ENCODE measurements around the gene SLC16A11. TPM values are rescaled to one million over a fixed set of nuclear protein-coding genes. Genes with fewer than 3 reads are reported as not detected.

SLC16A11 gene
- total RNA-seq, 2 experiments from 2014 or later = not detected

DNA sequence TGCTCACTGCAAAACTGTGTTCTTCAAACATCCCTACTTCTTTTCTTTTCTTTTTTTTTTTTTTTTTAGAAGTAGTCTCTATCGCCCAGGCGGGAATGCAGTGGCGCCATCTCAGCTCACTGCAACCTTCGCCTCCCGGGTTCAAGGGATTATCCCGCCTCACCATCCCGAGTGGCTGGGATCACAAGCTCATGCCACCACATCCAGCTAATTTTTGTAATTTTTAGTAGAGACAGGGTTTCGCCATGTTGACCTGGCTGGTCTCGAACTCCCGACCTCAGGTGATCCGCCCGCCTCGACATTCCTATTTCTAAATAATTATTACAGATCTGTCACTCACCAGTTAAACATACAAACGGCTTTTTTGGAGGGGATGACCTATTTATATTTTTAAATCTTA, 32.5 kb downstream of the SLC16A11 start:
- Mint-ChIP-seq H3K27me3 (no peaks in the 10 kb centered on the region), H3K36me3 (ENCODE audit: low read depth) (peaks cover 34% of the 10 kb centered on the region), H3K4me3 (peak overlapping the region; percentile 98), H3K9me3 (no peaks in the 10 kb centered on the region), H3K4me1 (peaks cover 56% of the 10 kb centered on the region), H3K27ac (peak overlapping the region; percentile 99)
- CTCF ChIA-PET = interaction anchor here (1.6 kb wide), 2 partner anchors 97 to 101 kb away, joined by 4 to 8 read pairs; no protein-coding TSS in a partner anchor
- DNase-seq = no peak
- POLR2A ChIA-PET = no interaction called here

DNA sequence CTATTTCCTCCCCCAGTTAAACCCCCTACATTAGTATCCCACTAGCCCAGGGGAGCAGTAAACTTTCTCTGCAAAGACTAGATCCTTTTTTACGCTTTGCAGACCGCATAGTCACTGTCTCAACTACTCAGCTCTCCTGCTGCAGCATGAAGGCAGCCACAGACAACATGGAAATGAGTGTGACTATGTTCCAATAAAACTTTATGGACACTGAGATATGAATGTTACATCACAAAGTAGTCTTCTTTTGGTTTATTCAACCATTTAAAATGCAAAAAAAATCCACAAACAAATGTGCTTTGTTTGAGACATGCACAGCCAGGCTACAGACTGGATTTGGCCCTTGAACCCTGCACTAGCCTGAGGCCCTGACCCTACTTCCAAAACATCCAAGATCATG, 33.4 kb downstream of the SLC16A11 start:
- ChIA-PET CTCF (interaction anchor here (1.1 kb wide), 1 partner anchor 96 kb away, joined by 4 read pairs; no protein-coding TSS in a partner anchor), POLR2A (no interaction called here)
- Mint-ChIP-seq H3K9me3 (no peaks in the 10 kb centered on the region), H3K27ac (peak overlapping the region; percentile 80), H3K36me3 (ENCODE audit: low read depth) (peaks cover 26% of the 10 kb centered on the region), H3K4me1 (peaks cover 47% of the 10 kb centered on the region), H3K4me3 (peak overlapping the region; percentile 64), H3K27me3 (no peaks in the 10 kb centered on the region)
- DNase-seq = no peak

DNA sequence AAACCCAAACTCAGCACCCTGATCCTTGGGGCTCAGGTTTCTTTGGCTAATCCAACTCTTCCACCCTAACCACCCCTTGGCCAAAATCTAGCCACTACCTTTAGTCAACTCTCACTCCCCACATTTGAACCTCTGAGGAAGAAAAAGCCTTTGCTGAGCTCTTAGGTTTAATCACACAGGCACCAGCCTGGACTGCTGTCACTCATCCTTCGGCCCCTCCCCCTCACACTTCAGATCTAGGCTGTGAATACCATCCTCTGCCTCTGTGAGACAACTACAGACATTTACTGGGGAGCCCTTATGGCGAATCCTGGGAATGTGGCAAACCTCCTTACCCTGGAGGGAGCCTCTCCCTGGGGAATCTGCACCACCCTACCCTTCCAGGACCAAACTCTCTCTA, 36.7 kb downstream of the SLC16A11 start:
- Mint-ChIP-seq H3K4me3 (no peak overlapping the region), H3K4me1 (peaks cover 47% of the 10 kb centered on the region), H3K27ac (no peak overlapping the region), H3K27me3 (no peaks in the 10 kb centered on the region), H3K9me3 (no peaks in the 10 kb centered on the region), H3K36me3 (ENCODE audit: low read depth) (peaks cover 16% of the 10 kb centered on the region)
- no peak for DNase-seq
- ChIA-PET POLR2A (no interaction called here), CTCF (interaction anchor here (0.8 to 4.7 kb wide), 4 partner anchors 93 to 104 kb away, joined by 3 to 23 read pairs (median 4); no protein-coding TSS in a partner anchor)

DNA sequence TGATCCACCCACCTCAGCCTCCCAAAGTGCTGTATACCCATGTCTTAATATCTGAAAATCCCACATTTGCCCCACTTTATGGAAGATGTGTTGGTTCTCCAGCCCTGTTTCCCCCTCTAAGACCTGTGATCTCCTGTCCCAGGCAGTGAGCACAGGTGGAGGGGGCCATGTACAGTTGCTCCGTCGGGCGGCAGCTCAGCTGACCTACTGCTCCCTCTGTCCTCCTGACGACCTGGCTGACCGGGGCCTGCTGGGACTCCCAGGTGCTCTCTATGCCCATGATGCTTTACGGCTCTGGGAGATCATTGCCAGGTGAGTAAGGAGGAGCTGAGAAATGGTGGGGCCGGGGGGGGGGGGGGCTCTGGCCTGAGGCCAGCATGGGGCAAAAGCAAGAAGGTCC, 38.2 kb downstream of the SLC16A11 start:
- Mint-ChIP-seq H3K4me1 (peaks cover 34% of the 10 kb centered on the region), H3K36me3 (ENCODE audit: low read depth) (peaks cover 25% of the 10 kb centered on the region), H3K27ac (no peak overlapping the region), H3K27me3 (no peaks in the 10 kb centered on the region), H3K4me3 (no peak overlapping the region), H3K9me3 (no peaks in the 10 kb centered on the region)
- no peak for DNase-seq
- ChIA-PET CTCF (interaction anchor here (1.9 to 4.7 kb wide), 5 partner anchors 9 to 95 kb away, joined by 4 to 29 read pairs (median 17); partner anchors contain the start of genes ALOX12 and BCL6B), POLR2A (no interaction called here)

DNA sequence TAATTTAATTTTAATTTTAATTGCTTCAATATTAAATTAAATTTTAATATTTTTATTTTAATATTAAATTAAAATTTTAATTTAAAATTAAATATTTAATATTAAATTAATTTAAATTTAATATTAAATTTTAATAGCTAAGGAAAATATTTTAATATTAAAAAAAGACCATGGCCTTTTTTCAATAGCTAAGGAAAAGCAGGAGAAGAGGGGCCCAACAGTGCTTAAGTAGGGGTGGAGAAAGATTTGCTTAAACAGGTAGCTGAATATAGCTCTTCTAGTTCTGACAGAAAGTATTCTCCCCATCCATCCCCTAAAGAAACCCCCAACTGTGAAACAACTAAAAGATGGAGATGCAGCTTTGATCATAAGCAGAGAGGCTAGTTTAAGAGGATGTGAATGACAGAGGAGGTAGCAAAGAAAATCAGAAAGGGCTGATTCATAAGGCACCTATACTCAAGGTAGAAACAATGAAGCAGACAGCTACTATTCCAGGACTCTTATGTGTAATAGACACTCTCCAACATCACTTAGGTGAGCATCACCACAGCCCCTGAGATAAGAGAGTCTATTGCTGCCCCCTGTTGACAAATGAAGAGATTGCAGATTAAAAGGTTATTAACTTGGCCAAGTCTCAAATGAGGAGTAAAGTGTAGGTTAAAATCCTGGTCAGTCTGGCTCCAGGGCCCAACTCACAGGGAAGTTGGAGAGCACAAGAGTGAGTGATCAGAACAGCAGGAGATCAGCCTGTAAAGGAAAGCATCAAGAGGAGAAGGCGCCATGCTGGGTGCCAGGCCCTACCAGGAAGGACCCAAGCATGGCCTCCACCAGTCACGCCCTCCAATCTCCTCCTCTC, 39.3 kb downstream of the SLC16A11 start:
- H3K27me3 Mint-ChIP-seq = no peaks in the 10 kb centered on the region
- peak; percentile 70 for DNase-seq
- no peak overlapping the region for H3K4me3 Mint-ChIP-seq
- H3K4me1 Mint-ChIP-seq = peaks cover 23% of the 10 kb centered on the region
- POLR2A ChIA-PET = interaction anchor here (0.6 to 0.9 kb wide), 2 partner anchors 10 to 34 kb away, joined by 3 to 5 read pairs; a partner anchor contains a TSS
- H3K27ac Mint-ChIP-seq = peak overlapping the region; percentile 15
- CTCF ChIA-PET = interaction anchor here (0.6 to 4.7 kb wide), 16 partner anchors 8 to 245 kb away, joined by 3 to 29 read pairs (median 4); partner anchors contain the start of genes ALOX12, BCL6B, RNASEK and SLC16A13
- H3K36me3 Mint-ChIP-seq (ENCODE audit: low read depth) = peaks cover 27% of the 10 kb centered on the region
- no peaks in the 10 kb centered on the region for H3K9me3 Mint-ChIP-seq

DNA sequence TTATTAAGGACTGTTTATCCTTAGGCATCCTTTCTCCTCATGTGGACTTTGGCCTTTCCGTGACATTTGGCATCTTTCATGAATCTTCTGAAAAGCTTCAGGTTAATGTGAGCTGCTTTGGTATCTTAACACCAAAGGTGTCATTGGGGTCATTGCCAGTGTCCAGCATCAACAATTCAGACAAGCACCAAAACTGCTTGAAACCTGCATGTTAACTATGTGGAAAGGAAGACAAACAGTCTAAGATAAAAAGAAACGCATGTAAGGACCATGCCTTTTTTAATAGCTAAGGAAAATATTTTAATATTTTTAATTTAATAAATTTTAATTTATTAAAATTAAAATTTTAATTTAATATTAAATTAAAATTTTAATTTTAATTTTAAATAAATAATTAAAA, 40.1 kb downstream of the SLC16A11 start:
- no peak for DNase-seq
- H3K9me3 Mint-ChIP-seq = no peaks in the 10 kb centered on the region
- POLR2A ChIA-PET = interaction anchor here (0.9 kb wide), 1 partner anchor 11 kb away, joined by 3 read pairs; a partner anchor contains a TSS

DNA sequence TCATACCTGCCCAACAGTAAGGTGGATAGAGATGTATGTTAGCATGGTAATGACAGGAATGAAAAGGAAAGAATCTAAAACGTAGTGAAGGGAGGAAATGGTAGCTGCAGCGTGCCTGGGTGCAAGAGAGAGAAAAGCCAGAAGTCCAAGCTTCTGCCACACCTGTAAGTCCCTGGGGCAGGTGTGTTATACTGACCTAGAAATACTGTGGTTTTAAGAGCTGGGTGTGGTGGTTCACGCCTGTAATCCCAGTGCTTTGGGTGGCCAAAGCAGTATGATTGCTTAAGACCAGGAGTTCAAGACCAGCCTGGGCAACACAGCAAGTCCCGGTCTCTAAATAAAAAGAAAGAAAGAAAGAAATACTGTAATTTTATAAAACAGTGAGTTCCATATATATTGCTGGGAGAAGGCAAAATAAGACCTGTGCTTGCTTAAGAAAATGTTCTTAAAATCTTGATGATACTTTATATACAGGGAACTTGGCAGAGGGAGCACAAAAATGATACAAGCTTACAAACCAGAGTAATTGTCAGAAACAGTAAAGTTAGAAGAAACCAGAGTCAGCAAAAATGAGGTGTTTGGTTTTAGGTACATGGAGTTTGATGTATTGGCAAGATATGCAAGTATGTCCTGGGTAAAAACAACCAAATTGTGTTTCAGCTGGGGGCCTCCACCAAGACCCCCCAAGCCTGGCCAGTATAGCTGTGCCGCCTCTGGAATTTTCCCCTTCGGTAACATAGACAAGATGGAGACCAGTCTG, 41.4 kb downstream of the SLC16A11 start:
- no peak overlapping the region for H3K27ac Mint-ChIP-seq
- CTCF ChIA-PET = interaction anchor here (0.6 to 4.7 kb wide), 4 partner anchors 88 to 1345 kb away, joined by 3 to 29 read pairs (median 14); no protein-coding TSS in a partner anchor
- no peak overlapping the region for H3K4me3 Mint-ChIP-seq
- no peaks in the 10 kb centered on the region for H3K9me3 Mint-ChIP-seq
- POLR2A ChIA-PET = no interaction called here
- DNase-seq = no peak
- no peaks in the 10 kb centered on the region for H3K27me3 Mint-ChIP-seq
- peaks cover 35% of the 10 kb centered on the region for H3K36me3 Mint-ChIP-seq (ENCODE audit: low read depth)
- H3K4me1 Mint-ChIP-seq = peaks cover 12% of the 10 kb centered on the region

More for the DNA sequence above, 40.1 kb downstream of the SLC16A11 start:
- H3K4me1 Mint-ChIP-seq = peaks cover 16% of the 10 kb centered on the region
- no peak overlapping the region for H3K27ac Mint-ChIP-seq
- no peak overlapping the region for H3K4me3 Mint-ChIP-seq
- no peaks in the 10 kb centered on the region for H3K27me3 Mint-ChIP-seq
- CTCF ChIA-PET = interaction anchor here (0.6 to 4.7 kb wide), 12 partner anchors 8 to 246 kb away, joined by 3 to 29 read pairs (median 3); partner anchors contain the start of genes ALOX12 and RNASEK
- peaks cover 28% of the 10 kb centered on the region for H3K36me3 Mint-ChIP-seq (ENCODE audit: low read depth)

DNA sequence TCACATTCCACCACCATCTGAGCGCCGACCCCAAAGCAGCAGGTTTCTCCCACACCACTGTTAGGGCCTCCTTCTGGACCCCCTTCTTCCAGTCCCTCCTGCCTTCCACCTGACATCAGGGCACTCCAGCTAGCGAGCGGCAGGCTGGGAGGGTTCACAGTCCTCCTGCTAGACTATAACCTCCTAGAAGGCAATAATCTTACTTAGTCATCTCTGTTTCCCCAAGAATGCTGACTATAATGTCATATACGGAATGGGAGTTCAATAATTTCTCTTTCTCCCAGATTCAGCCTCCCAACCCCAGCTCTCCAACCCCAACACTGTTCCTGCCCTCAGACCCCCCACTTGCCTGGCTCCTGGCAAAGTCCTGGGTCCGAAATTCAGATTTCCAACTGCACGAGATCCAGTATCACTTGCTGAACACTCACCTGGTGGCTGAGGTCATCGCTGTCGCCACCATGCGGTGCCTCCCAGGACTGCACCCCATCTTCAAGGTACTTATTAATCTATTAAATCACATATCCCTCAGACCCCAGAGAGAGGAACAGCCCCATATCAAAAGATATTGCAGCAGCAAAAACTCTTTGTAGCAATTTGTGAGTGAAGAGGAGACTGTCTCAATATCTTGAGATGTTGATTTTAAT, 42.5 kb downstream of the SLC16A11 start:
- CTCF ChIA-PET = no interaction called here
- no peak overlapping the region for H3K27ac Mint-ChIP-seq
- POLR2A ChIA-PET = no interaction called here

DNA sequence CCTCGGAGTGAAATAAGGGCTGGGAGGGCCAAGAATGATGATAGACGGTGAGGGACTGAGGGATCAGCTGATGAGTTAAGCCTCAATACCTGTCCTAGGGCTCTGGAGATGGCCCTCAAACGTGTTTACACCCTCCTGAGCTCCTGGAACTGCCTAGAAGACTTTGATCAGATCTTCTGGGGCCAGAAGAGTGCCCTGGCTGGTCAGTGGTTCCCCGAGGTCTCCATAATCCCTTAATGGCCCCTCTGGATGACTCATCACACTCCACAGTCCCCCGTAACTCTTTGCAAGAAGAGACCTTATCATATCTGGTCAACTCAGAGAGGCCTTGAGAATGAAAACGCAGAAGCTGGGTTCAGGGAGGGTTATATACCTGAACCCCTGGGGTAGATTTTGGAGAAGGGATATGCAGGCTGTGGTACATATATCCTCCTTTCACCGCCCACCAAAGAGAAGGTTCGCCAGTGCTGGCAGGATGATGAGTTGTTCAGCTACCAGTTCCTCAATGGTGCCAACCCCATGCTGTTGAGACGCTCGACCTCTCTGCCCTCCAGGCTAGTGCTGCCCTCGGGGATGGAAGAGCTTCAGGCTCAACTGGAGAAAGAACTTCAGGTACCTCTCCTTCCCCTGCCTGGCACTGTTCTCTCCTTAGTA, 44.9 kb downstream of the SLC16A11 start:
- H3K36me3 Mint-ChIP-seq (ENCODE audit: low read depth) = peaks cover 45% of the 10 kb centered on the region

More for the DNA sequence above, 42.5 kb downstream of the SLC16A11 start:
- H3K9me3 Mint-ChIP-seq = no peaks in the 10 kb centered on the region
- H3K4me3 Mint-ChIP-seq = no peak overlapping the region
- peak; percentile 50 for DNase-seq
- H3K27me3 Mint-ChIP-seq = no peaks in the 10 kb centered on the region
- H3K36me3 Mint-ChIP-seq (ENCODE audit: low read depth) = peaks cover 40% of the 10 kb centered on the region
- peaks cover 8% of the 10 kb centered on the region for H3K4me1 Mint-ChIP-seq

DNA sequence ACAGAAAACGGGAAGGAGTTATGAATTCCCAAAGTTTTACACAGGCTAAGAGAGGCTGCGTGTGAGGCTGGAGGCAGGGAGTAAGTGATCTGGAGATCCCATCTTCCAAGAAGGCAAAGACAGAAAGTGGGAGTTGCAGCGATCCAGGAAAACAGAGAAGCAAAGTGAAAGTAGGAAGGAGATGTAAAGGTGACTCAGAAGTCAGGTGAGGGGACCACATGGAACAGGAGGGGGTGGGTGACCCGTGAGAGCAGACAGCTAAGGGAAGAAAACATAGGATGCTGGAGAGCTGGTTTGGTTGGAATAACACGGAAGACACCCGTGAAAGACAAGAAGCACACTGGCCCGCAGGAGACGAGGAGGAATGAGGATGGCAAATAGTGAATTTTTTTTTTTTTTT, 46.7 kb downstream of the SLC16A11 start:
- Mint-ChIP-seq H3K27me3 (no peaks in the 10 kb centered on the region), H3K27ac (no peak overlapping the region), H3K9me3 (no peaks in the 10 kb centered on the region), H3K4me3 (no peak overlapping the region), H3K4me1 (no peaks in the 10 kb centered on the region), H3K36me3 (ENCODE audit: low read depth) (peaks cover 41% of the 10 kb centered on the region)
- POLR2A ChIA-PET = no interaction called here
- CTCF ChIA-PET = no interaction called here
- no peak for DNase-seq

More for the DNA sequence above, 44.9 kb downstream of the SLC16A11 start:
- H3K27me3 Mint-ChIP-seq = no peaks in the 10 kb centered on the region
- no peaks in the 10 kb centered on the region for H3K9me3 Mint-ChIP-seq
- no peak overlapping the region for H3K27ac Mint-ChIP-seq
- DNase-seq = no peak
- H3K4me1 Mint-ChIP-seq = no peaks in the 10 kb centered on the region
- no peak overlapping the region for H3K4me3 Mint-ChIP-seq
- ChIA-PET POLR2A (no interaction called here), CTCF (interaction anchor here (1.2 to 1.6 kb wide), 2 partner anchors 23 to 88 kb away, joined by 3 read pairs; no protein-coding TSS in a partner anchor)

DNA sequence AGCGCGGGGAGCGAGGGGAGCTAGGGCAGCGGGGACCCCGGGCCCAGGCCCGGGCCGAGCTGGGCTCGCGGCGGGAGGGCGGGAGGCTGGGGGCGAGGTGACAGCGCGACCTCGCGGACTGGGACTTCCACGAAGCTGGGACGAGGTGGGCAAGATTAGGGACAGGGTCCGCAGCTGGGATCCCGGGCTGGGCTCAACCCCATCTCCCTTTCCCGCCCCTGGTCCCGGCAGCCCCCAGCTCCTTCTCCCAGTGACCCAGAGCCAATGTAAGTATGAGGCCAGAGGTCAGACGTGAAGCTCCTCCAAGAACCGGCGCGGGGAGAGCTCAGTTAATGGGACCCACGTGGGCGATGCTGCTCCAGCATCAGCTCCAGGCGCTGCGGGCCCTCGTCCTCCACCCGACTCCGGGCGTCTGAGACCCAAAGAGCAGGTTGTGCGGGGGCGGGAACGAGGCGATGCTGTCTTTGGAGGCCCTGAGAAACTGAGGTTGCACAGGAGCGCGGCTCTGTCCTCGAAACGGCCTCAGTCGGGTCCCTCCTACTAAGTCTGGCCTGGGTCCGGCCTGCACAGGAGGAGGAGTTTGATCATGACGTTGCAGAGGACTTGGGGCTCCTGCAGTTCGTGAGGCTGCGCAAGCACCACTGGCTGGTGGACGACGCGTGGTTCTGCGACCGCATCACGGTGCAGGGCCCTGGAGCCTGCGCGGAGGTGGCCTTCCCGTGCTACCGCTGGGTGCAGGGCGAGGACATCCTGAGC, 47.5 kb downstream of the SLC16A11 start:
- POLR2A ChIA-PET = no interaction called here
- CTCF ChIA-PET = interaction anchor here (0.9 to 1.8 kb wide), 2 partner anchors 8 to 11 kb away, joined by 3 to 13 read pairs; no protein-coding TSS in a partner anchor
- peaks cover 36% of the 10 kb centered on the region for H3K36me3 Mint-ChIP-seq (ENCODE audit: low read depth)
- no peak for DNase-seq
- H3K27ac Mint-ChIP-seq = no peak overlapping the region
- H3K4me3 Mint-ChIP-seq = no peak overlapping the region
- no peaks in the 10 kb centered on the region for H3K4me1 Mint-ChIP-seq
- H3K9me3 Mint-ChIP-seq = no peaks in the 10 kb centered on the region
- no peaks in the 10 kb centered on the region for H3K27me3 Mint-ChIP-seq

All from activated CD4-positive, alpha-beta T cell treated with anti-CD3 and anti-CD28 coated beads, Interleukin-2, amount 10 ng/mL, durations not matched to agents 7 days and 5 days (primary cell).